Measurements from ENCODE around the gene DACH1.

DNA sequence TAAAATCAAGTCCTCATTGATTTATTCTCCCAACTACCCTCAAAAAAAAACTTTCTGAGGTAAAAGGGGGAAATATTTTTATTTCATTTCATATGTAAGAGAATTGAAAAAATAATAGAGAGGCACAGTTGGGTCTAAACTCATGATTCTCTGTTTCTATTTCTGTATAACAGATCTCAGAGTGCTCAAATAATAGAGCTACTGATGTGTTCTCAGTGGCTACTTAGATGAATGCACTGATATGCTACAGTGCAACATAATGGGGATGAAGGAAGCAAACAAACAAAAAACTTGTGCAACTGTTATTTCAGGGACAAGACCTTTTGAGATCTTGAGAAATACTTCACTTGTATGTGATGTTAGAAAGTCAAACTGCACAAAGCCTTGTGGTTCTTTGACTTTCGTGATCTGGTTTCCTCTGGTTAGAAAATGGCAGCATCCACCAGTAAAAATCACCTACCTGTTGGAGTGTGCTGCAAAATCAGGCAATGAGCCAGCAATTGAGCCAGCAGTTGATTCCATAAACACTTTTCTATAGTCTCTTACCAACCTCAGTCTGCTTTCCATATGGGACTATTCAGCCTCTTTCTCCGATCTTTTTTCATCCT lies 9.7 kb upstream of the DACH1 start:
- TF ChIP-seq RARB (CRISPR knock-in tag; IDR thresholded peaks at IDR 0.05) (no peak), CSRNP3 (CRISPR knock-in tag; IDR thresholded peaks at IDR 0.05) (no peak), PATZ1 (CRISPR knock-in tag; IDR thresholded peaks at IDR 0.05; ENCODE audit: borderline replicate concordance) (no peak), ZFP3 (CRISPR knock-in tag; IDR thresholded peaks at IDR 0.05) (no peak), ARNTL (CRISPR knock-in tag; IDR thresholded peaks at IDR 0.05; ENCODE audit: borderline replicate concordance, low read depth) (no peak), SNAI2 (CRISPR knock-in tag; IDR thresholded peaks at IDR 0.05) (no peak), ZFP30 (CRISPR knock-in tag; IDR thresholded peaks at IDR 0.05) (no peak), ISL1 (CRISPR knock-in tag; IDR thresholded peaks at IDR 0.05) (no peak), PPARA (CRISPR knock-in tag; IDR thresholded peaks at IDR 0.05; ENCODE audit: borderline replicate concordance) (no peak), ESRRG (CRISPR knock-in tag; IDR thresholded peaks at IDR 0.05) (no peak), ZNF70 (CRISPR knock-in tag; IDR thresholded peaks at IDR 0.05) (no peak)
- TF ChIP-seq, protein P1, sequence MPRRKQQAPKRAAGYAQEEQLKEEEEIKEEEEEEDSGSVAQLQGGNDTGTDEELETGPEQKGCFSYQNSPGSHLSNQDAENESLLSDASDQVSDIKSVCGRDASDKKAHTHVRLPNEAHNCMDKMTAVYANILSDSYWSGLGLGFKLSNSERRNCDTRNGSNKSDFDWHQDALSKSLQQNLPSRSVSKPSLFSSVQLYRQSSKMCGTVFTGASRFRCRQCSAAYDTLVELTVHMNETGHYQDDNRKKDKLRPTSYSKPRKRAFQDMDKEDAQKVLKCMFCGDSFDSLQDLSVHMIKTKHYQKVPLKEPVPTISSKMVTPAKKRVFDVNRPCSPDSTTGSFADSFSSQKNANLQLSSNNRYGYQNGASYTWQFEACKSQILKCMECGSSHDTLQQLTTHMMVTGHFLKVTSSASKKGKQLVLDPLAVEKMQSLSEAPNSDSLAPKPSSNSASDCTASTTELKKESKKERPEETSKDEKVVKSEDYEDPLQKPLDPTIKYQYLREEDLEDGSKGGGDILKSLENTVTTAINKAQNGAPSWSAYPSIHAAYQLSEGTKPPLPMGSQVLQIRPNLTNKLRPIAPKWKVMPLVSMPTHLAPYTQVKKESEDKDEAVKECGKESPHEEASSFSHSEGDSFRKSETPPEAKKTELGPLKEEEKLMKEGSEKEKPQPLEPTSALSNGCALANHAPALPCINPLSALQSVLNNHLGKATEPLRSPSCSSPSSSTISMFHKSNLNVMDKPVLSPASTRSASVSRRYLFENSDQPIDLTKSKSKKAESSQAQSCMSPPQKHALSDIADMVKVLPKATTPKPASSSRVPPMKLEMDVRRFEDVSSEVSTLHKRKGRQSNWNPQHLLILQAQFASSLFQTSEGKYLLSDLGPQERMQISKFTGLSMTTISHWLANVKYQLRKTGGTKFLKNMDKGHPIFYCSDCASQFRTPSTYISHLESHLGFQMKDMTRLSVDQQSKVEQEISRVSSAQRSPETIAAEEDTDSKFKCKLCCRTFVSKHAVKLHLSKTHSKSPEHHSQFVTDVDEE (CRISPR knock-in tag; IDR thresholded peaks at IDR 0.05) = no peak
- TF ChIP-seq, protein P2, sequence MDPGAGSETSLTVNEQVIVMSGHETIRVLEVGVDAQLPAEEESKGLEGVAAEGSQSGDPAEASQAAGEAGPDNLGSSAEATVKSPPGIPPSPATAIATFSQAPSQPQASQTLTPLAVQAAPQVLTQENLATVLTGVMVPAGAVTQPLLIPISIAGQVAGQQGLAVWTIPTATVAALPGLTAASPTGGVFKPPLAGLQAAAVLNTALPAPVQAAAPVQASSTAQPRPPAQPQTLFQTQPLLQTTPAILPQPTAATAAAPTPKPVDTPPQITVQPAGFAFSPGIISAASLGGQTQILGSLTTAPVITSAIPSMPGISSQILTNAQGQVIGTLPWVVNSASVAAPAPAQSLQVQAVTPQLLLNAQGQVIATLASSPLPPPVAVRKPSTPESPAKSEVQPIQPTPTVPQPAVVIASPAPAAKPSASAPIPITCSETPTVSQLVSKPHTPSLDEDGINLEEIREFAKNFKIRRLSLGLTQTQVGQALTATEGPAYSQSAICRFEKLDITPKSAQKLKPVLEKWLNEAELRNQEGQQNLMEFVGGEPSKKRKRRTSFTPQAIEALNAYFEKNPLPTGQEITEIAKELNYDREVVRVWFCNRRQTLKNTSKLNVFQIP (CRISPR knock-in tag; IDR thresholded peaks at IDR 0.05; ENCODE audit: borderline replicate concordance, low read depth) = no peak

All from SK-N-SH treated with all-trans-retinoic acid at 6 μM for 48 hours (cell line).